OCI-LY7 (cell line): ENCODE data around the gene DNAH17. TPM values are rescaled to one million over a fixed set of nuclear protein-coding genes. Genes with fewer than 3 reads are reported as not detected.

Source experiments
- BruUV-seq: library from RNA; stranded (reverse); fragments of 400-500 nt; replicated peaks from 2 replicates; lab custom pipeline; 2021; lab: Mats Ljungman, UMichigan
- CTCF ChIA-PET: fragments of 300-600 bp; sonication (Branson Sonifier 250); formaldehyde crosslinking; loops from one replicate; lab custom pipeline; 2022; ENCODE audit warnings: antibody characterized with exemption; ENCODE audit not compliant: unreplicated experiment; lab: Charles Lee
- POLR2A ChIA-PET: fragments of 300-600 bp; sonication (Branson Sonifier 250); formaldehyde crosslinking; loops from one replicate; lab custom pipeline; 2022; ENCODE audit warnings: antibody characterized with exemption; lab: Charles Lee
- DNase-seq: peaks from one replicate; pipeline ENCODE4 v3.0.0-alpha.2; 2015; ENCODE audit warnings: low spot score
- H2AFZ ChIP-seq: fragments of 200-600 bp; sonication (generic), shearing (Covaris generic); 2 replicates; pipeline ENCODE4 v1.6.1; 2014; ENCODE audit warnings: mild to moderate bottlenecking, antibody characterized with exemption, low read length, moderate library complexity
- H3K27ac ChIP-seq: fragments of 200-600 bp; sonication (generic); 2 replicates; pipeline ENCODE4 v1.5.1; 2014; ENCODE audit warnings: mixed run types, low read depth, mild to moderate bottlenecking, moderate library complexity, low read length, inconsistent platforms; ENCODE audit not compliant: poor library complexity, severe bottlenecking
- H3K36me3 ChIP-seq: fragments of 200-600 bp; sonication (generic); 2 replicates; pipeline ENCODE4 v1.6.1; 2014; ENCODE audit warnings: mild to moderate bottlenecking, antibody characterized with exemption, low read length, moderate library complexity, mixed read lengths; ENCODE audit not compliant: insufficient read depth
- H3K4me1 ChIP-seq: fragments of 200-600 bp; sonication (generic); 2 replicates; pipeline ENCODE4 v1.5.1; 2014; ENCODE audit warnings: mild to moderate bottlenecking, low read length; ENCODE audit not compliant: insufficient read depth, poor library complexity, severe bottlenecking
- H3K4me2 ChIP-seq: fragments of 200-600 bp; sonication (generic); 2 replicates; pipeline ENCODE4 v1.6.1; 2014; ENCODE audit warnings: mild to moderate bottlenecking, low read length
- H3K4me3 ChIP-seq: fragments of 200-600 bp; sonication (generic); 2 replicates; pipeline ENCODE4 v1.5.1; 2014; ENCODE audit warnings: mild to moderate bottlenecking, low read depth, low read length; ENCODE audit not compliant: poor library complexity, severe bottlenecking
- H3K79me2 ChIP-seq: fragments of 200-600 bp; sonication (generic); 2 replicates; pipeline ENCODE4 v1.6.1; 2016; ENCODE audit warnings: low read depth, mild to moderate bottlenecking, low read length, moderate library complexity, mixed read lengths; ENCODE audit not compliant: insufficient read depth
- H3K9me2 ChIP-seq: fragments of 200-600 bp; sonication (generic); 2 replicates; pipeline ENCODE4 v1.6.1; 2016; ENCODE audit warnings: mild to moderate bottlenecking, low read length, mixed read lengths; ENCODE audit not compliant: insufficient read depth
- H3K9me3 ChIP-seq: fragments of 200-600 bp; sonication (generic); 2 replicates; pipeline ENCODE4 v1.6.1; 2014; ENCODE audit warnings: mild to moderate bottlenecking, mixed run types, low read length, mixed read lengths
- H4K20me1 ChIP-seq: fragments of 200-600 bp; sonication (generic); 2 replicates; pipeline ENCODE4 v1.6.1; 2014; ENCODE audit warnings: mild to moderate bottlenecking, antibody characterized with exemption, low read length, moderate library complexity, mixed read lengths; ENCODE audit not compliant: insufficient read depth
- EZH2phosphoT487 ChIP-seq: fragments of 200-600 bp; sonication (generic); IDR thresholded peaks from 2 replicates; pipeline ENCODE4 v1.6.1; 2018; ENCODE audit warnings: low read depth, borderline replicate concordance, mild to moderate bottlenecking, mixed run types, antibody characterized with exemption, low read length, moderate library complexity, mixed read lengths
- intact Hi-C: fragments of 100-400 bp; cut with micrococcal nuclease; formaldehyde crosslinking; loops from one replicate; pipeline ENCODE4 v1.10.0; 2022; ENCODE audit not compliant: unreplicated experiment
- total RNA-seq, 2 experiments: library from RNA; depleted of rRNA in 1 of 2; stranded (reverse); fragments of >200 nt in 1 of 2; shearing (Covaris generic) in 1 of 2; gene quantifications; 2 replicates each; pipeline ENCODE4 v1.2.3, GENCODE V29; 2014 to 2022
- TF ChIP-seq, protein P1 (sequence below): fragments of 200-600 bp; sonication (generic); conservative IDR thresholded peaks from 2 replicates; pipeline ENCODE4 v1.5.1; 2014; ENCODE audit warnings: mild to moderate bottlenecking, antibody characterized with exemption, low read length, moderate library complexity, mixed read lengths

DNAH17 gene
- total RNA-seq, 2 experiments from 2014 or later = 0.89 to 1.1 TPM

DNA sequence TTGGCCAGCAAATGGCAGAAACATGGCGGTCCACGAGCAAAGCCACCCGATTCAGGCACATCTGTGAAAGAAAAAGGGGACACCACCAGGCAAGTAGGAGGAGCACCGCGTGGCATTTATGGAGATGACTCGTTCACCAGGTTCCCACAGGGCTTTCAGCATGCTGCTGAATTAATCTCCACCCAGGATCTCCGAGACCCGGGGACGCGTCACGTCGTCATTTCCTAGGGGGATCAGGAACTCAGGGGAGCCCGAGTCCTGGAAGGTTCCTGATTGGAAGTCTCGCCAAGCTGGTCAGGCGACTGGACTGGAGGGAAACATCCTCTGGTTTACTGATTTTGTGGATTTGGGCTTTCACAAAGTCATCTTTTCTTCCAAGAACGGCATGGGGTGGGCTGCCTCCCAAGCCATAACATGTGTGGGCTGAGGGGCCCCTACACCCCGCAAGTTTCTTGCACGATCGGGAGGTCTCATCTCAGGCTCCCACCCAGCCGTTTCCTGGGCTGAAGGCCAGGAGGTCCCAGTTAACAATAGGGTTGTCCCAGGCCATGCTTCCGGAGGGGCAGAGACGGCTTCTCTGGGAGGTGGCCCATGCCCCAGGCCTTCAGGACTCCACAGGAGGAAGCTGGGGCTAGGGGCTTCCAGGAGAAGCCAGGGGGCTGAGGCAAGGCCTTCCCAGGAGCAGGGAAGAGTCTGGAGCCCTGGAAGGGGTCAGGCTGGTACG is 645 bp downstream of the DNAH17 start:
- Histone ChIP-seq H3K4me1 (peaks cover 15% of the 10 kb centered on the region), H3K9me3 (no peaks in the 10 kb centered on the region), H2AFZ (no peak overlapping the region), H3K4me2 (no peak overlapping the region), H3K79me2 (no peaks in the 10 kb centered on the region), H4K20me1 (no peaks in the 10 kb centered on the region), H3K4me3 (no peak overlapping the region), H3K27ac (no peak overlapping the region), H3K9me2 (no peaks in the 10 kb centered on the region), H3K36me3 (no peaks in the 10 kb centered on the region)
- DNase-seq = no peak
- no TSS peak for BruUV-seq
- intact Hi-C loops = no loop called here
- CTCF ChIA-PET = no interaction called here
- TF ChIP-seq, protein P1, sequence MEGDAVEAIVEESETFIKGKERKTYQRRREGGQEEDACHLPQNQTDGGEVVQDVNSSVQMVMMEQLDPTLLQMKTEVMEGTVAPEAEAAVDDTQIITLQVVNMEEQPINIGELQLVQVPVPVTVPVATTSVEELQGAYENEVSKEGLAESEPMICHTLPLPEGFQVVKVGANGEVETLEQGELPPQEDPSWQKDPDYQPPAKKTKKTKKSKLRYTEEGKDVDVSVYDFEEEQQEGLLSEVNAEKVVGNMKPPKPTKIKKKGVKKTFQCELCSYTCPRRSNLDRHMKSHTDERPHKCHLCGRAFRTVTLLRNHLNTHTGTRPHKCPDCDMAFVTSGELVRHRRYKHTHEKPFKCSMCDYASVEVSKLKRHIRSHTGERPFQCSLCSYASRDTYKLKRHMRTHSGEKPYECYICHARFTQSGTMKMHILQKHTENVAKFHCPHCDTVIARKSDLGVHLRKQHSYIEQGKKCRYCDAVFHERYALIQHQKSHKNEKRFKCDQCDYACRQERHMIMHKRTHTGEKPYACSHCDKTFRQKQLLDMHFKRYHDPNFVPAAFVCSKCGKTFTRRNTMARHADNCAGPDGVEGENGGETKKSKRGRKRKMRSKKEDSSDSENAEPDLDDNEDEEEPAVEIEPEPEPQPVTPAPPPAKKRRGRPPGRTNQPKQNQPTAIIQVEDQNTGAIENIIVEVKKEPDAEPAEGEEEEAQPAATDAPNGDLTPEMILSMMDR = no peak
- no peak for TF ChIP-seq EZH2phosphoT487
- POLR2A ChIA-PET = no interaction called here

GRCh38 chr17:78575899-78576298 is 1.3 kb downstream of the DNAH17 start:
- H4K20me1 ChIP-seq = no peaks in the 10 kb centered on the region
- no peak for DNase-seq
- H3K4me1 ChIP-seq = peaks cover 15% of the 10 kb centered on the region
- POLR2A ChIA-PET = interaction anchor here (0.6 kb wide), 1 partner anchor 210 kb away, joined by 4 read pairs; no protein-coding TSS in a partner anchor
- H3K9me2 ChIP-seq = no peaks in the 10 kb centered on the region
- no peaks in the 10 kb centered on the region for H3K79me2 ChIP-seq
- intact Hi-C loops = no loop called here
- TF ChIP-seq, protein P1 = no peak
- TF ChIP-seq EZH2phosphoT487 = no peak
- BruUV-seq = no TSS peak
- no peak overlapping the region for H3K4me3 ChIP-seq
- no peak overlapping the region for H3K27ac ChIP-seq
- H3K4me2 ChIP-seq = no peak overlapping the region
- CTCF ChIA-PET = no interaction called here
- no peak overlapping the region for H2AFZ ChIP-seq
- H3K36me3 ChIP-seq = no peaks in the 10 kb centered on the region
- no peaks in the 10 kb centered on the region for H3K9me3 ChIP-seq

GRCh38 chr17:78575340-78575739 is 1.9 kb downstream of the DNAH17 start:
- Histone ChIP-seq H3K36me3 (no peaks in the 10 kb centered on the region), H3K9me2 (no peaks in the 10 kb centered on the region), H4K20me1 (no peaks in the 10 kb centered on the region), H3K27ac (no peak overlapping the region), H3K79me2 (no peaks in the 10 kb centered on the region), H3K9me3 (no peaks in the 10 kb centered on the region), H2AFZ (no peak overlapping the region), H3K4me3 (no peak overlapping the region), H3K4me1 (peaks cover 15% of the 10 kb centered on the region), H3K4me2 (no peak overlapping the region)
- TF ChIP-seq, protein P1 = no peak
- TF ChIP-seq EZH2phosphoT487 = no peak
- DNase-seq = no peak
- POLR2A ChIA-PET = interaction anchor here (0.6 kb wide), 1 partner anchor 210 kb away, joined by 4 read pairs; no protein-coding TSS in a partner anchor
- CTCF ChIA-PET = no interaction called here
- intact Hi-C loops = no loop called here
- BruUV-seq = no TSS peak
